HL-60 (cell line): ENCODE results near the gene EHD4.

Experiments used
- GABPA ChIP-seq: IDR thresholded peaks from 2 replicates; pipeline ENCODE4 v1.6.1; 2012; ENCODE audit warnings: low read depth
- POLR2AphosphoS5 ChIP-seq: IDR thresholded peaks from 2 replicates; pipeline ENCODE4 v1.6.1; 2012; ENCODE audit warnings: low read depth
- TF ChIP-seq, protein P1 (sequence below): IDR thresholded peaks from one replicate; pipeline ENCODE4 v1.5.1; 2011; ENCODE audit warnings: low read length, control low read depth, inconsistent platforms; ENCODE audit not compliant: insufficient read depth
- TF ChIP-seq, protein P2 (sequence below): IDR thresholded peaks from 2 replicates; pipeline ENCODE4 v1.6.1; 2012; ENCODE audit warnings: low read depth; ENCODE audit not compliant: insufficient replicate concordance

DNA sequence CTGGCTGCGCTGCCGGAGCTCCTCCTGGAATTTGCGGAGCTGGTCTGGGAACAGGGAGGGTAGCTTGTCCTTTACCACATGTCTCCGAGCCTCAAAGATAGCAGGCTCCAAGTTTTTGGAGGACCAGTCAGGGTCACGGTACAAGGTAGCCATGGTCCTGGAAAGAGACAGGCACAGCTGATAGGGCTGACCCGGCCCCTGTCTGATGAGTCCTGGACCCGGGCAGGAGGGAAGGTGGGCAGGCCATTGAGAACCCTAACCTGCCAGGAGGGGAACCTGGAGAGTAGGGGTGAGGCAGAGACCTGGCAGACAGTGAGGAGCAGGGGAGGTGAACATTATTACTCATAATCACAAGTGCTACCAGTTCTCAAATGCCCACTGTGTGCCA, 20.4 kb upstream of the EHD4 start:
- TF ChIP-seq GABPA (no peak), POLR2AphosphoS5 (no peak)
- TF ChIP-seq, protein P1, sequence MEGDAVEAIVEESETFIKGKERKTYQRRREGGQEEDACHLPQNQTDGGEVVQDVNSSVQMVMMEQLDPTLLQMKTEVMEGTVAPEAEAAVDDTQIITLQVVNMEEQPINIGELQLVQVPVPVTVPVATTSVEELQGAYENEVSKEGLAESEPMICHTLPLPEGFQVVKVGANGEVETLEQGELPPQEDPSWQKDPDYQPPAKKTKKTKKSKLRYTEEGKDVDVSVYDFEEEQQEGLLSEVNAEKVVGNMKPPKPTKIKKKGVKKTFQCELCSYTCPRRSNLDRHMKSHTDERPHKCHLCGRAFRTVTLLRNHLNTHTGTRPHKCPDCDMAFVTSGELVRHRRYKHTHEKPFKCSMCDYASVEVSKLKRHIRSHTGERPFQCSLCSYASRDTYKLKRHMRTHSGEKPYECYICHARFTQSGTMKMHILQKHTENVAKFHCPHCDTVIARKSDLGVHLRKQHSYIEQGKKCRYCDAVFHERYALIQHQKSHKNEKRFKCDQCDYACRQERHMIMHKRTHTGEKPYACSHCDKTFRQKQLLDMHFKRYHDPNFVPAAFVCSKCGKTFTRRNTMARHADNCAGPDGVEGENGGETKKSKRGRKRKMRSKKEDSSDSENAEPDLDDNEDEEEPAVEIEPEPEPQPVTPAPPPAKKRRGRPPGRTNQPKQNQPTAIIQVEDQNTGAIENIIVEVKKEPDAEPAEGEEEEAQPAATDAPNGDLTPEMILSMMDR, result no peak
- TF ChIP-seq, protein P2, sequence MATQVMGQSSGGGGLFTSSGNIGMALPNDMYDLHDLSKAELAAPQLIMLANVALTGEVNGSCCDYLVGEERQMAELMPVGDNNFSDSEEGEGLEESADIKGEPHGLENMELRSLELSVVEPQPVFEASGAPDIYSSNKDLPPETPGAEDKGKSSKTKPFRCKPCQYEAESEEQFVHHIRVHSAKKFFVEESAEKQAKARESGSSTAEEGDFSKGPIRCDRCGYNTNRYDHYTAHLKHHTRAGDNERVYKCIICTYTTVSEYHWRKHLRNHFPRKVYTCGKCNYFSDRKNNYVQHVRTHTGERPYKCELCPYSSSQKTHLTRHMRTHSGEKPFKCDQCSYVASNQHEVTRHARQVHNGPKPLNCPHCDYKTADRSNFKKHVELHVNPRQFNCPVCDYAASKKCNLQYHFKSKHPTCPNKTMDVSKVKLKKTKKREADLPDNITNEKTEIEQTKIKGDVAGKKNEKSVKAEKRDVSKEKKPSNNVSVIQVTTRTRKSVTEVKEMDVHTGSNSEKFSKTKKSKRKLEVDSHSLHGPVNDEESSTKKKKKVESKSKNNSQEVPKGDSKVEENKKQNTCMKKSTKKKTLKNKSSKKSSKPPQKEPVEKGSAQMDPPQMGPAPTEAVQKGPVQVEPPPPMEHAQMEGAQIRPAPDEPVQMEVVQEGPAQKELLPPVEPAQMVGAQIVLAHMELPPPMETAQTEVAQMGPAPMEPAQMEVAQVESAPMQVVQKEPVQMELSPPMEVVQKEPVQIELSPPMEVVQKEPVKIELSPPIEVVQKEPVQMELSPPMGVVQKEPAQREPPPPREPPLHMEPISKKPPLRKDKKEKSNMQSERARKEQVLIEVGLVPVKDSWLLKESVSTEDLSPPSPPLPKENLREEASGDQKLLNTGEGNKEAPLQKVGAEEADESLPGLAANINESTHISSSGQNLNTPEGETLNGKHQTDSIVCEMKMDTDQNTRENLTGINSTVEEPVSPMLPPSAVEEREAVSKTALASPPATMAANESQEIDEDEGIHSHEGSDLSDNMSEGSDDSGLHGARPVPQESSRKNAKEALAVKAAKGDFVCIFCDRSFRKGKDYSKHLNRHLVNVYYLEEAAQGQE, result no peak
